Stimulated activated CD8-positive, alpha-beta memory T cell treated with anti-CD3 and anti-CD28 coated beads, Interleukin-12 subunit alpha, Interleukin-12 subunit beta, amount 100 ng/mL, for 1 hour (primary cell): Measurements from ENCODE around the gene MED17.
A peak's percentile ranks its signal among the peaks of the same experiment; 100 is the strongest.
"Not testable (repeated sequence)": the region's sequence is repeated elsewhere in the genome, so short reads cannot be mapped to it uniquely, and the experiment has no call there.

Source experiments
- DNase-seq: peaks from one replicate; pipeline ENCODE4 v3.0.0-alpha.2; 2020; ENCODE audit warnings: low read depth

Gene MED17

DNA sequence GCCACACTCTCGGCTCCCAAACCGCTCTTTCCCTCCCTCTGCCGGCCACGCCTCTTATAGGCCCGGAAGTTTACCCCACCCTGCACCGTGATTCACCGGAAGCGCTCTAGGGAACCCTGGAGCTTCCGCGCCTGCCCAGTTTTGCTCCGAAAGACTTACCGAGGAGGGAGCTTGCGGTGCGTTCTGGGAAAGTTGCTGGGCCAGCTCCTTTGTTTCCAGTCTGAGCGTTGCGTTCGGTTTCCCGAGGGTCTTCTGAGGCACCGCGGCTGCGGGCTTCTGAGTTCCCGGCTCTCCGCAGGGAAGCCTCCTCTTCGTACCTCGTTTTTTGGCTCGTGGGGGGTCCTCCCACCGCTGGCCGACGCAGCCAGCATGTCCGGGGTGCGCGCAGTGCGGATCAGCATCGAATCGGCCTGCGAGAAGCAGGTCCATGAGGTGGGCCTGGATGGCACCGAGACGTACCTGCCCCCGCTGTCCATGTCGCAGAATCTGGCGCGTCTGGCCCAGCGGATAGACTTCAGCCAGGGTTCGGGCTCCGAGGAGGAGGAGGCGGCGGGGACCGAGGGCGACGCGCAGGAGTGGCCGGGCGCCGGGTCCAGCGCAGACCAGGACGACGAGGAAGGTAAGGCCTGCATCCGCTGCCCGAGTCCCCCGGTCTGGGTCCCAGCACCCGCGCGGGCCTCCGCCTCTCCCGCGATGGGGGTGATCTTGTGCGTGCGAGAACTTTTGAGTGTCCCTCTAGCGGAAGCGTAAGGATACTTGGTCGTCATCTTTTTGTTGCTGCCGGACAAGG is at the start of gene MED17:
Gene MED17, plus strand, starts transcription at position 138 of the 790 bp plus-strand sequence. Its CDS starts 232 bp downstream, at position 370.
- peak; percentile 87 for DNase-seq

DNA sequence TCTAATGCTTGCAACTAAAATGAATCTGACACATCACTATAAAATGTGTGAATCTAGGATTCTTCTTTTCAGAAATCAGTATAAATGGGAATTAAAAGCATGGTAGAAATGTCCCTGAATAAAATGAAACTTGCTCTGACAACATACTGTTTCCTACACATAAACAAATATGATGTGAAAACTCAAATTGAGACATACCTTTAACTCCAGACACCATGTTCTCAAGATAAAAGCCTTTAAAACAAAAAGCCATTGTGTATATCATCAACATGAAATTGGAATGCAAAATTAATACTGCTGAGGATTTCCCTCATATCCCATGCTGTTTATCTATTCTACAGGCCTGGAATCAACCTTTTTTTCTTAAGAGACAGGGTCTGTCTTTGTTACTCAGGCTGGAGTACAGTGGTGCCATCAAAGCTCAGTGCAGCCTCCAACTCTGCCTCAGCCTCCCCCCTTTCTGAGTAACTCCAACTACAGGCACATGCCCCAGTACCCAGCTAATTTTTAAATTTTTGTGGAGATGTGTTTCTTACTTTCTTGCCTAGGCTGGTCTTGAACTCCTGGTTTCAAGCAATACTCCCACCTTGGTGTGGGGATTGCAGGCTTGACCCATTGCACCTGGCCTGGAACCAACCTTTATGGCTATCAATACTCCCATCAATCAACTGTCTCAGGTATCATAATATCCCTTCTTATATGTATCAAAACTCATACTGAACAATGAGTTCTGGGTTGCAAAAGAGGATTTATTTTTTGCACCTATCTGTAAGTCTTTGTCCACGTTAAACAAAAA is 49.5 kb upstream of the MED17 start:
- DNase-seq: no peak

DNA sequence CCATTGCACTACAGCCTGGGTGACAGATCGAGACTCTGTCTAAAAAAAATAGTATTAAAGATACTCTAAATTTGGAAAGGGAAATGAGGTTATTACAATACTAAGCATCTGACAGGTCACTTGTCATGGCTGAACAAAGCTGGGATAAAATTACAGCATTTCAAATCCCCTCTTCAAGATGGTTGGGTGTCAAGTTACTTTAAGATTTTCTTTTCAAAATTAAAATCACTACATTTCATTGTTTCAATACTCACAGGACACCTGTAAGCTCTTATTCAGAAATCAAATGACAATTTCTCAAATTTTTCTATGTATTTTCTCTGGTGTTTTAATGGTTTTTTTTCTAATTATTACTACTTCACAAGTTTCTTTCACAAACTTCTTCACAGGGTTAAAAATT is 48.5 kb upstream of the MED17 start:
- no peak for DNase-seq

DNA sequence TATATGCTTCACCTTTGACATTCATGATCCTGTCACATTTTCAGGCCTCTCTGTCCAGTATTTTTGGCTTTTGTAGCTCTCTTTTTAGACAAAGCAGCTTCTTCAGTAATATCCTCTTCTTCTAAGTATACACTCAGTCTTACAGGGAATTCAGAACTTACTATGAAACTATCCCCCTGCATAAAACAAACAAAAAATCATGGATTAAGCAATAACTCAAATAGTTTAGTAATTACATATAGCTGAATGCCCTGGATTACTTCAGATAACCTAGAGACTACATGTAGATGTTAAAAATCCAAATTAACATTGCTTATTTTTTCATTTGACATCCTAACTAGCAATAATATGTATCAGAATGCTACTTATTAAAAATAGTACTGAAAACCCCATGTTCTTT is 48.0 kb upstream of the MED17 start:
- no peak for DNase-seq

DNA sequence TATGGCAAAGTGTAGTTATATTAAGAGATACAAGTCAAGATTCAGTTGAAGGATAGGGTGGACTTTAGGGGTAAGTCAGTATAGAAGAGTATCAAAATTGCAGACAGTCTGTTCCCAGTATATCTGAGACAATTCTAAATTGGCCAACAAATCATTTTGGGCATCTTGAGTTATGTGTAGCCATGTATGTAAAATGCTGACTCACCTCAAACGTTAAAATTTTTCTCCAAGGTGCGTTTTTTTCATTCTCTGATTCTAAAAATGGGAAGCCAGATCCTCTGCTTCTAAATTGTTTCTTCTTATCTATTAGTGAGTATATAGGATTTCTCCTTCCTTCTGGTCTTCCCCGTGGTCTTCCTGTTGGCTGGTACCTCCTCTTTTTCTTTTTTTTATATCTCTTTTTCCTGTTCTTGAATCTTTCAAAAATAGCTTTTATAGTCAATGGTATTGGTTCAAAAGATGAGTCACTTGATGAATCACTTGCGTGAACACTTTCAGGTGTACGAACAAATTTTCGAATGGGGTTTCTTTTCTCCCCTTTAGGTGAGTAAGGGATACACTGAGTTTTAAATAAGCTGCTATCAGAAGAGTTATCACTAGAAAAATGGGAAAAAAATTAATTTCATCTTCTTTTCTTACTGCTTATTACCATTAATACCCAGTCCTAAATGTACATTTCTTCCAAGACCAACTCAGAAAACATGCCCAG is 46.0 kb upstream of the MED17 start:
- no peak for DNase-seq

- DNase-seq: no peak
Measured at GRCh38 chr11:93738647-93739081, 45.4 kb upstream of the MED17 start.

DNA sequence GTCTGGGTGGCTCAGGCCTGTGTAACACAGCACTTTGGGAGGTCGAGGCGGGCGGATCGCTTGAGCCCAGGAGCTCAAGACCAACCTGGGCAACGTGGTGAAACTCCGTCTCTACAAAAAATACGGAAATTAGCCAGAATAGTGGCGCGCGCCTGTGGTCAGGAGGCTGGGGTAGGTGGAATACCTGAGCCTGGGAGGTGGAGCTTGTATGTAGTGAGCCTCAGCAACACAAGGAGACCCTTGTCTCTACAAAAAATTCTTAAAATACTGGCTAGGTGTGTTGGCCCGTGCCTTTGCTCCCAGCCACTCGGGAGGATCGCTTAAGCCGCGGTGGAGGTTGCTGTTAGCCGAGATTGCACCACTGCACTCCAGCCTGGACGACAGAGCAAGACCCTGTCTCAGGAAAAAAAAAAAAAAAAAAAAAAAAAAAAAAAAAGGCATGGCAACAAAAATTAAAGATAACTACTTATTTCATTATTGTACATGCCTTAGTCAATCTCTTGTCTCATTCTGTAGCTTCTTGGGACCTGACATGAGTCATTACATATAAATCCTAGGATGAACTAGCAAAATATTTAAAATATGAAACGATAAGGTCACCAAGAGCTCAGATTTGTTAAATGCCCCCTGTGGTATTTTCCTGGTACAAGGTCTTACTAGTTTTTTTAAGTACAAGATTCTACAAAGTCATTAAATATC is 43.9 kb upstream of the MED17 start:
- DNase-seq: no peak

- peak; percentile 40 for DNase-seq
Measured at GRCh38 chr11:93740730-93741093, 43.4 kb upstream of the MED17 start.

DNA sequence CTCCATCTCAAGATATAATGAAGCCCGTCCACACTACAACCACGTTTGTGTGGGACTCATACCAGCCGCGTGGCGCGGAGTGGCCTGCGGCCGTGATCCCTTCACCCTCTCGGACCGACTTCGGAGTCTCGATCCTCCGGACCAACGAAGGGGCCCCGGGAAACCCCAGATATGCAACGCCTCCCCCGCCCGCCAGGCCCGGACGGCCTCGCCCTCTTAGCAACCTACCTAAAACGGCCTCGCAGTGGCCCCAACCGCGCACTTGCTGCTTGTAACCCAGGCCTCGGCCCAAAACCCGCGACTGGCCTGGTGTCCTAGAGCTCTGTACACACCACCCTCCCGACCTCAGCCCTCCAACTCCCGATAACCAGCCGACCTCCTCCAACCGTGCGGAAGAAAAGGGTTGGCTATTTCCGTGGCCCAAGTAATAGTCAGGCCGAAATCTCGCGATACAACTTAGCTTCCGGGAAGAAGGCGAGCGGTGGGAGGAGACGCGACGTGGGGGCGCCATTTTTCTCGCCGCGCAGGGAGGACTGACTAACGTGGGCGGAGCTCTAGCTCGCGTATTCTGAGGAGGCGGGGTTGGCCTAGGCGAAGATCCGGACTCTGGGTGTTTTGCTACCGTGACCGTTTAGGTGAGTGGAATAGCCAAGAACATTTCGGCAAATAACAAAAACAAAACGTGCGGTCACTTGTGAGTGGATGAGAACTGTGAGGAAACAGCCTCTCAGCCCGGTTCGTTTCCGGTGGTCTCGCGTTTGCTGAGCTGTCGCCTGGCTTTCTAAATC is 42.8 kb upstream of the MED17 start, which contains the start of the genes C11orf54 and TAF1D:
Gene C11orf54, plus strand, starts transcription at position 579 of the 788 bp plus-strand sequence. CDS start 5,722 bp downstream, outside the sequence.
Gene TAF1D, minus strand, starts transcription at position 402 of the 788 bp plus-strand sequence. CDS start 2,191 bp downstream, outside the sequence.
- peak; percentile 96 for DNase-seq

DNA sequence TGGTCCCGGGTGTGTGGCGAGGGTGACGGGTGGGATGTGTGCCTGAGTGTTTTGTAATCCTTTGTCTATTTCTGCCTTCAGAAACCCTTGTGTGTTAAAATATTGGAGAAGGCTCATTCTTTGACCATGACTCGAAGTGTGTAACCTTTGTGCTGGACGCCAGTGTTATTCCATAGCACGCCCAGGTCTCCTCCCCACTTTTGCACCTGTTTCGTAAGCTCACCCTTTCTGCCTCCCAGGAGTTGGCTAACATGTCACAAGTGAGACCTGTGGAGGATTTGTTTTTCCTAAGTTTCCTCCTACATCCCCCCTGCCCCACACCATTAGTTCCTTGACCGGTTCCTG is 42.2 kb upstream of the MED17 start:
- no peak for DNase-seq

DNA sequence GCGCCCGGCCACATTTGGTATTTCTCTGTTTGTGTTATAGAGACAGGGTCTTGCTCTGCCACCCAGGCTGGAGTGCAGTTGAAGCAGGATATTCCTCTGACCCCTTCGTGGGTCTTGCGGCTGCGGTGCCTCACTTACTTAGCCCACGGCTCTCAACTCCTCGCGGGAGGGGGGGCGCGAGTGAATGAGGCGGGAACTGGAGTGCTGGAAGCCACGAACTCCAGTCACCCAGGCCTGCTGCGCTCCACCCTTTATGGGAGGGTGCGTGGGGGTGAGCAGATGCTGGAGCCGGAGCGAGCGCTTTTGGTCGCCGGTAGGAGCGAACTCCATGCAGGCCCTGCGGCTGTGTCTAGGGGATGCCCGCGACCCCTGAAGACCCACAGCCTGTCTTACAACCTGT is 40.8 kb upstream of the MED17 start:
- no peak for DNase-seq

- DNase-seq: no peak
Measured at GRCh38 chr11:93744669-93745004, 39.4 kb upstream of the MED17 start.

- DNase-seq: not testable (repeated sequence)
Measured at GRCh38 chr11:93745005-93745755, 38.9 kb upstream of the MED17 start.

DNA sequence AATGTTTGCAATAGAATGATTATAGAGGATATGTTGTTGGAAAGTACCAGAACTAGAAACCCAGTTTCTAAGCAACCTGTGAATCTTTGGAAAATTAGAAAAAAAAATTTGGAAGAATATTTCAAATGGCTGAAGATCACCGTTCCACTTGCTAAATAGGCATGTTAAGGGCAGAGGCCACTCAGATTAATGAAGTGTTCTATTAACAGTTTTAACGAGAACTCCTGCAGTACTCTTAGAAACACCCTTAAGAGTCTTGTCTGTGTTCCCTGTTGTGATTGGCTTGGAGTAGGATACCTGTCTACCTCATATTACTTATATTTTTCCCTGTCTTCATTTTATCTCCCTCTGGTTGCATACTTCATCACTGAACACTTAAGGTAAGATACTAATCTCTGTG is 38.0 kb upstream of the MED17 start:
- no peak for DNase-seq

DNA sequence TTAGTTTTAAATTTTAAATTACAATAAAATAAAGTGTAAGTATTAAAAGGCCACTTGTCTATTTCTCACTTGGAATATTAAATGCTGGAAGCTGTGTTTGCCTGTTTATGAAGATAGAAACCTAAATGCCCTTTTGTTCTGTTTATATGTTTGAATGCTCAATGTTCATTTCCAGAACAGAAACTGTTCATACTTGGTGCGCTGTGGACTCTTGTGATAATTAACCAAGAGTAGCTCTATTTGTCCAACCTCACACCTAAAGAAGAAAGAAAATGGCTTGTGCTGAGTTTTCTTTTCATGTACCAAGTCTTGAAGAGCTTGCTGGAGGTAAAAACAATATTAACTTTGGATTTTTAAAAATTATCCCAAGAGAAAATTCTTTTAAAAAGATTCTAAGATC is 37.0 kb upstream of the MED17 start:
- DNase-seq: no peak

DNA sequence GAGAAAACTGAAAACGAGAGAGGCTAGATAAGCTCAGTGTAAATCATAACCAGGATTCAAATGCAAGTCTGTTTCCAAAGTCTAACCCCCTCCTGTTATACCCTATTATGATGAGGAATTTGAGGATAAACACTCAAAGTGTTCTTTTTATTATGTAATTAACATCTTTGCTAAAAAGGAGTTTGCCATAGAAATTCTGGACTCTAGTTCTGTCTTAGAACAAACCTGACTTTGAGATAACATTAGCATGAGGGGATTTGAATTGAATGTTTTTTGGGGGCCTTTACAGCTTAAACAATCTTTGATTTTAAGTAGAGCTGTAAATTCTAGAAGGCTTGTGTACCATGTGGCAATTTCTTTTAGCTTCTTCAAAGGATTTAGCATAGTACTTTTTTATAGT is 33.1 kb upstream of the MED17 start:
- DNase-seq: no peak

DNA sequence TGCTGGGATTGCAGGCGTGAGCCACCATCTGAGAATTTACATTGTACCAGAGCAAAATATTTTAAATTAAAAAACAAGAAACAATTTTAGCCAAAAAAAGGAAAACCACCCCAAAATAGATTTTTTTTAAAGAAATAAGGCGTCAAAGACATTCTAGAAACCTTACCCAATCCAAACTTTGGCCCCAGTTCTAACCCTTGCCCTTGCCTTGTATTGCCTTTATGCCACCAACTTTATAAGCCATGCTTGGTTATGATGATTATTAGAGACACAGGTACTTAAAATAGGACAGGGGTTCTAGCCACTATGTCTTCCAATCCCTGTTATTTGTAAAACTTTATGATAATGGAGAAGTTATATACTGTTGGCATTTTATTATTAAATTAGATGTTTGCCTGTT is 30.8 kb upstream of the MED17 start:
- no peak for DNase-seq

GRCh38 chr11:93756748-93757147 is 27.3 kb upstream of the MED17 start:
- no peak for DNase-seq

GRCh38 chr11:93757301-93757700 is 26.8 kb upstream of the MED17 start:
- no peak for DNase-seq
